HG03196 (cell line): ENCODE results near the gene MRRF.
"Not testable (repeated sequence)": the region's sequence is repeated elsewhere in the genome, so short reads cannot be mapped to it uniquely, and the experiment has no call there.

ENCODE experiments used
- ATAC-seq: cut with Tn5 transposase; IDR thresholded peaks from one replicate; pipeline ENCODE4 v1.9.1; 2021; ENCODE audit not compliant: unreplicated experiment

Gene MRRF

DNA sequence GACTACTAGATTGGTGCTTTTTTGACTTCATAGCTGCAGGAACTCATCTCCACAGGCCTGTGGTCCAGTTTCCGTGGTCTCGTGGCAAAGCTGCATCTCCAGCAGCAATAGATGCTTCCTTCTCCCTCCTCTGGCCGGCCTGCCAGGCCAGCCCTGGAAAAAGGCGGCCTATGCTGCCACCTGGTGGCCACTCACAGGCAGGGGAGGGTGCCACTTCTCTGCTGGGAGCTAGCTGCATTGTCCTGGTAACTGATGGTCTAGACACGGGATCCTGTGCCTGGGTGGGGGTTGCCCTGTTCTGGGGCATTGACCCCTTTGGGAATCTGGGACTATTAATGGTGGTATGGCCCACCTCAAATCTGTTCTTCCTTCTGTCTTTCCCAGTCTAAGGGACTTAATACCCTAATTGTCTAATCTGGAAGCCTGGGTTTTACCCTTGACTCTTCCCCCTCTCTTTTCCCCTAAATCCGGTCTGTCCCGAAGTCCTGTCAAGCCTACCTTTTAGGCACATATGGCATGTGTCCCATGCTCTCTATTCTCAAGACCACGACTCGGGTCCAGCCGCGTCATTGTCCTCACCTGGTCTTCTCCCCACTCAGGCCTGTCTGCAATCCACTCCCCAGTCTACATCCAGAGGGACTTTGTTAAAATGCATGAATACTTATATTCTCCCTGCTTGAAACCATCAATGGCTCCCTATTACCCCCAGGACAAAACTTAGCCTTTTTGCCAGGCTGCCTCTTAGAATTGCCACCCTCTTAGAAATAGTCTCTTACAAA, 86.1 kb downstream of the MRRF start:
- peak; percentile 81 for ATAC-seq

DNA sequence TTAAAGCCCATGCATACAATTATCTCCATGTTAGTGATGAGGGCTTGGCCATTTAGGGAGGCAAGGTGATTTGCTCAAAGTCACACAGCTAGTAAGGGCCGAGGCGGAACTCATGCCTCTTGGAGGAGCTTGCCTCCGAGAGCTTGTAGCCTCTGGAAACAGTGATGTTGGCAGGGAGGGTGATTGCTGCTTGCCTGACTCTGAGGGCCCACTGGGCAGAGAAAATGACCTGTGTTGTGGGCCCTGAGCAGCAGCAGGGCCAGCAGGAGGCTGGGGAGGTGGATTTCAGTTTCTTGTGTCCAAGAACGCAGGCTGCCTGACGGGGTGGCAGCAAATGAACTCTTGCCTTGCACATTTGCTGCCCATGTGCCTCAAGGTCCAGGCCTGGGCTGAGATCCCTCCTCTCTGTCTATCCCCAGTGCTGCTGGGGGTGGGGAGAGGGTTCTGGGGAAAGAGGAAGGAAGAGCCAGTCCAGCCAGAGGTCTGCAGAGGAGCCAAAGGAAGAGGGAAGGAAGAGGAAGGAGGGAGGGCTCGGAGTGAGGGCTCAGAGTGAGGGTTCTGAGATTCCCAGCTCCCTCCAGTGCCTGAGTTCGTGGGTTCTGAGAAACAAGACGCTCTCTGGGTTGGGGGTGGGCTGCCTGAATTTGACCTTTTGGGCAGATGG, 90.0 kb downstream of the MRRF start:
- no peak for ATAC-seq

DNA sequence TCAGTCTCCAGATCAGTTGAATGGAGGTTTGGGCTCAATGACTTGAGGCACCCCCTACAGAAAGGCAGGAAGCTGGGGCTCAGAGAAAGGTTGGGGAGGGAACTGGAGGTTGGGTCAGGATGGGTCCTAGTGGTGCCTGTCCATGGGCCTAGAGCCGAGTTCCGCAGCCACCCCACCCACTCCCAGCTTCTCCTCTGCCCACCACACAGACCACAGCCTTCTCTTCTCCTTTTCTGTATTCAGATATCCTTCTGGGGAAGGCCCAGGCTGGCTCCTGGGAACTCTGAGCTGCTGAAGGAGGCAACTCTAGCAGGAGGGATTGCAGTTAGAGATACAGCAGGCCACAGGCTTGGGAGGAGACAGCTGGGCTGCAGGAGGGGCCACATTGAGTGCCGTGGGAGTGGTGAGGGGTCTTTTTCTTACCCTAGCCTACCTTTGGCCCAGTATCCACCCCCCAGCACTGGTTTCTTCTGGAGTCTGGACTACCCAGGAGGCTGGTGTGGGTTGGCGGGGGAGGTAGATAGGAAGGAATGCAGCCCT, 90.7 kb downstream of the MRRF start:
- ATAC-seq = no peak

DNA sequence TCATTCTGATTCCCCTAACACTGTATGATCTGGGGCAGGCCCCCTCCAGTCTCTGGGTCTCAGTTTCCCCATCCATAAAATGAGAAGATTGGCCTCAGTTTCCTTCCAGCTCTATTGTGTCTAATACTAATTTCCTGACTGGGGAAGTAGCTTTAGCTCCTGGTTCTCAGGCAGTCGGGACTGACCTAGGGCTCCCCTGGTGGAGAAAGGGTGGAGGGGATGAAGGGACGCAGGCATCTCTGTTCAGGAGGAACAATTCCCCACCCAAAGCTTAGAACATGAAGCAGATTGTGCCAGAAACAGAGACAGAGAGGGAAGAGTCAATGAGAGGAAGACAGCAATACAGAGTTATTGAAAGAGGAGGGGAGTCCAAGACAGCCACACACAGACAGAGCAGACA, 91.9 kb downstream of the MRRF start:
- ATAC-seq = no peak

DNA sequence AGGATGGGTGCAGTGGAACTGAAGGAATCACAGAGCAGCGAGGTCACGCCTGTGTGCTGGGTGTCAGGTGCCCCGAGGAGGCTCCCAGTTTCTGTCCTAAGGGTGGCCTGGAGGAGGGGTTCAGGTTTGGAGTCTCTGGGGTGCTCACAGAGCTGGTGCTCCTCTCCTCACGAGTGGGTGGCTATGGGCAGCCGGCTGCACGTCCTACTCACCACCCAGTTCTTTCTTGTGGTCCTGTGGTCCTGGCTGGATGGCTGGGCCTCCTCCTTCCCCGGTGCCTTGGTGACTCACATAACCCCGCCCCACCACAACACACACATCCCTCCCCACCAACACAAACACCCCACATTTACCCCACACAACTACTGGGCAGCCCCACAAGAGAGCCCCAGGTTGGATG, 96.2 kb downstream of the MRRF start:
- no peak for ATAC-seq

DNA sequence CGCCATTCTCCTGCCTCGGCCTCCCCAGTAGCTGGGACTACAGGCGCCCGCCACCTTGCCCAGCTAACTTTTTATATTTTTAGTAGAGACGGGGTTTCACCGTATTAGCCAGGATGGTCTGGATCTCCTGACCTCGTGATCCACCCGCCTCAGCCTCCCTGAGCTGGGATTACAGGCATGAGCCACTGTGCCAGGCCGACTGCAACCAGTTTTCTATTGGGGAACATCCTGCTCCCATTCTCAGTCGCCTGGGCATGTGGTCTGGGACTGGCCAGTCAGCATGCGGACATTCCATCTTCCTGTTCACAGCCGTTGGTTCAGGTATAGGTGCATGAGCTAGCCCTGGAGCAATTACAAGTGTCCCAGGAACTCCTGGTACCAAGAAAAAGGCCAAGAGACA, 98.4 kb downstream of the MRRF start:
- not testable (repeated sequence) for ATAC-seq

DNA sequence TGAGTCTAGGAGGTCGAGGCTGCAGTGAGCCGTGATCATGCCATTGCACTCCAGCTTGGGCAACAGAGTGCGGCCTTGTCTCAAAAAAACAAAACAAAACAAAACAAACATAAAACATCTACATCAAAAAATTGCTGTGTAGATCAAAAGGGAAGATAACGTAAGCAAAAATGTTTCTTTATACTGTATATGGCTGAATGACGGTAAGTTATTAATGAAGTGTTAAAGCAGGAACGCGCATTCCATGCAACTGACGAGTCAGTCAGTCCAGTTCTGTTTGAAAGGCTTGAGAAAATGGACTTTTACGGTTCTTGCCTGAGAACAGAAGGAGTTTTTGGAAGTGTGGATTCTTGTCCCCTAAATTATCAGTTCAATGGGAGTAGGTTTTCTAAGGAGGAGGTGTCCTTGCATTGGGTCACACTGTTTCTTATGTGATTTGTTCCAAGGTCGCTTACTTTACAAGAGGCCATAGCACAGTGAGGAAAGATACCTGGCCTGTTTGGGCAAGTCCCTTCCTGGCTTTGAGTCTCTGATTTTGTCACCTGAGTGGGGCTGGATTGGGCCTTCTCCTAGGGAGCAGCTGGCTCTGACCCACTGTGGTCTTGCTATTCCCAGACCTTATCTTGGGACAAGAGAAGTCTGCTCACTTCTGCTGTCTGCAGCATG, 99.6 kb downstream of the MRRF start:
- ATAC-seq = no peak

DNA sequence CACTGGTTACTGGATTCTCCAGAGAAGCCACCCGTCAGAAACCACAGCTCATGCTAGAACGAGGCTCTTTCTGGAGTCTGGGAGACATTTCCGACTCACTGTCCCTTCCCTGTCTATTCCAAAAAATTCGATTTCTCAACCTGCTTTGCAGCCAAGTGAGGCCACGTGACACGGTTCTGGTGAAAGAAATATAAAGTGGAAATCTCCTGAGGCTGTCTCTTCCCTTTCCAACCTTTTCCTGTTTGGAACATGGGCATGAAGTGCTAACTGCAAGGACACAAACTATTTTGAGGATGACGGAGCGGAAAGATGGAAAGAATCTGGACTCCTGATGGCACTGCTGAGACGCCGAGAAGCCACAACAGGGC, 100.1 kb downstream of the MRRF start:
- ATAC-seq = no peak

DNA sequence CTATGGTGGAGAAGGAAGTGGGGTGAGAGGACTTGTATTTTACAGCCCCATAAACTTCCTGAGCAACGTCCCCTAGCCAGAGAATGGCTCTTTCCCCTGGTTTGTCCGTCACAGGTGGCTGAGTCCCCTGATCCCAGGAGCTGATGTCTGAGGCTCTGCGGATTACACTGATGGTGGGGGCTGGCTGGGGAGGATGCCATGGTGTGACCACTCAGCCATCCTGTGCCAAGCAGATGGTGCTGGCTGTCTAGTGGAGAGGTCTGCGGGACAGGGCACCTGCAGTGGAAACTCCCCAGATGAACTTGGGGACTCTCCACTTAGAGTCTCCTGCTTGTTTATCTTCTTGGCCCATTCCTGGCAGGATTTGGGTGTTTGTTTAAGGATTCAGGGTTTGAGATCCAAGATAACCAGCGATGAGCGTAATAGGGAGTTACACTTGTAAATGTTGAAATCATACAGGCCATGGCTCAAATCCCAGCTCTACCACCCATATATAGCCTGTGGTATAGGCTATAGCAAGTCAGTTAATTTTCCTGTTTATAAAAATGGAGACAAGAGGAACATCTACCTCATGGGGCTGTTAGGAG, 101.5 kb downstream of the MRRF start:
- ATAC-seq = no peak

DNA sequence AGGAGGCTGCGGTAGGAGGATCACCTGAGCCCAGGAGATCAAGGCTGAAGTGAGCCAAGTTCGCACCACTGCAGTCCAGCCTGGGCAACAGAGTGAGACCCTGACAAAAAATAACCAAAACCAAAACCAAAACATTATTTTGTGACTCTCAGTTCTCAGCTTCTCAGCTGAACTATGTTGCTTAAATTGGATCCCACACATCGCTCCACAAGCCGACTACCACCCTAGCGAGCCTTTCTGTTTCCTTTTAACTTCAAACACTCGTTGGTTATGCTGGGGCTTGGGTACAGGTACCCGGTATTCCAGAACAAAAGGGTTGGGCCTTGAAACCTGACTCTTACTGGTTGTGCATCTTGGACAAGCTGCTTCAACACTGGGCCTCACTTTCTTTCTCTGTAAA, 102.4 kb downstream of the MRRF start:
- no peak for ATAC-seq

DNA sequence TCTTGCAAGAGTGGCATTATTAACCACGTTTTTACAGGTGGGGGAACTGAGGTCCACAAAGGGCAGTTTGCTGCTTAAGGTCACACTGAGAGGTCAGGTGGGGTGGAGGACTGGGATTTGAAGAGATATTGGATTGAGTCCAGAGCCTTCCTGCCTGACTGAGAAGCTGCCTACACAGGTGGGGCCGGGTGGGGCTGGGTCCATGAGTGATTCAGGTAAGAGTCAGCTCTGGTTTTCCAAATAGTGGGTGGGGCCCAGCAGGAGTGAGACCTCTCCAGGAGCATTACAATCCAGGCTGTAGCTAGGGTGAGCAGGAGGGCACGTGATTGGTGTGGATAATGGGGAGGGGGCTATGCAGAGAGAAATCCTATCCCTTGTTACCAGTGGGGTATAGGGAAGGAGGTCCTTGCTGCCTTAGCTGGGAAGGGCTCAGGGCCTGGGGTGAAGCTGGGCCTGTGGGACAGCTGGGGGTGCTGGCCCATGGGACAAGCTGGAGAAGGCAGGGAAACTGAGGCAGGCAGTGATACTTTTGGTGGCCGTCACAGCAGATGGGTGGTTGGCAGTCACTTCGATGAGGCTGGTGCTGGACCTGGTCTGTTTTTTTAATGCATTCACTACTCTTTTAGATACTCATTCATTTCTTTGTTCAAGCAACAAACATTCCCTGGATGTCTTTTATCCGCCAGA, 103.2 kb downstream of the MRRF start:
- ATAC-seq = no peak

DNA sequence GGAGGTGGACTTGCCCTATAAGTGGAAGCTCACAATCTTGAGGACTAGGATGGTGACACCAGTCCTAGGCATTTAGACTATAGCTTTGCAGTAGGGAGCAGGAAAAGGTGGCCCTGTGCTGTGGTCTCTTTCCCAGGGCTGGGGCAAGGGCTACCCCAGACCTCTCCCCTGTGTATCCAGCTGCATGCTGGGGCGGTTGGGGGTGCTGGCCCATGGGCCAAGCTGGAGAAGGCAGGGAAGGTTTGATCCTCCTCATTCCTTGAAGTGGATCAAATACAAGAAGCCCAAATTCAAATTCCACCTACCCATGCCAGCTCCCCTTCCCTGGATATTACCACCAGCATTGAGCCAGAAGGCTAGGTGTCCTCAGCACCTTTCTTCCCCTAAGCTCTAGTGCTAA, 104.0 kb downstream of the MRRF start:
- no peak for ATAC-seq

DNA sequence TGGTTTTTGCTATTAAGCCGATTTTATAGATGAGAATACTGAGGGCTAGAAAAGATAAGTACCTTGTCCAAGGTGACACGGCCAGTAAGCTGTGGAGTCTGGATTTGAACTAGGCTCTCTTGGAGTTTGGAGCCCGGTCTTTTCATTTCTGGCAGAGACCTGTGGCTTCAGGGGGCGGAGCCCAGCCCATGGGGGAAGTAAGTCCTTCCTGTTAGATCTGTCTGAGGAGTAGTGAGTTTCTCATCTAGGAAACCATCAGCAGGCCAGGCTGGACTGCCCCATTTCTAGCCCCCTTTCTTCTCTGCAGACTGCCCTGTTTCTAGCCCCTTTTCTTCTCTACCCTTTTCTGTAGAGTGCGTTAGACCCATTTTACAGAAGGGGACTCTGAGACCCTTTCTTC, 105.6 kb downstream of the MRRF start:
- ATAC-seq = peak; percentile 32

DNA sequence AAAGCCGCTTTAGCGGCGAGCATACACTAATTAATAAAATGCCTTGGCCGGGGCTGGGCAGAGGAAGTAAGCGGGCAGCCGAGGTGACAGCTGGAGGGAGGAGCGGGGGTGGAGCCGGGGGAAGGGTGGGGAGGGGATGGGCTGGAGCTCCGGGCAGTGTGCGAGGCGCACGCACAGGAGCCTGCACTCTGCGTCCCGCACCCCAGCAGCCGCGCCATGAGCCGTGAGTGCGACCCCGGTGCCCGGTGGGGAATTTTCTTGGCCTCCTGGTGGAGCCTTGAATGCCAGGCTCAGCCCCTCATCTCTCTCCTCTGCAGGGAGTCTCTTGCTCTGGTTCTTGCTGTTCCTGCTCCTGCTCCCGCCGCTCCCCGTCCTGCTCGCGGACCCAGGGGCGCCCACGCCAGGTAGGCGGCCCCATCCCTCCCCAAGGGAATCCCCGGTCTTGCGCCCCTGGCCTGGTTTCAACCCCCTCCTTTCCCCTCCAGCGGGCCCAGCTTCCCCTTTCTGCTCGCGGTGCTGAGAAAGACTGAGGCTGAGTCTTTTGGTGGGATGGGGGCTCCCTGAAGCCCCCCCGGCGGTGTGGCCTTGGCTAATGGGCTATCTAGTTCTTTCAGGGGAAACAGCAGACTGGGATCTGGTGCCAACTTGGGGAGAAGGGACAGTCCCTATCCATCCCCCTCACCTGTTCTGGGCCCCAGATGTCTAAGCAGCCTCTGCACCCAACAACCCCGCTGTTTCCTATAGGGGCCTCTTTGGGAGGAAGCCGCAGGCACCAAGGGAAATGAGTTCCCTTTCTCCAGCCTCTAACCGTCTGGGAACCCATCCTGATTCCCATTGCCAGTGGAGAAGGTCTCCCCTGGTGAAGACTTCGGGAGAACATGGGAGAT, 106.4 kb downstream of the MRRF start, which contains the start of gene PTGS1:
Gene PTGS1, plus strand, starts transcription at position 156 of the 887 bp plus-strand sequence. Its CDS starts 61 bp downstream, at position 217.
- peak; percentile 54 for ATAC-seq

DNA sequence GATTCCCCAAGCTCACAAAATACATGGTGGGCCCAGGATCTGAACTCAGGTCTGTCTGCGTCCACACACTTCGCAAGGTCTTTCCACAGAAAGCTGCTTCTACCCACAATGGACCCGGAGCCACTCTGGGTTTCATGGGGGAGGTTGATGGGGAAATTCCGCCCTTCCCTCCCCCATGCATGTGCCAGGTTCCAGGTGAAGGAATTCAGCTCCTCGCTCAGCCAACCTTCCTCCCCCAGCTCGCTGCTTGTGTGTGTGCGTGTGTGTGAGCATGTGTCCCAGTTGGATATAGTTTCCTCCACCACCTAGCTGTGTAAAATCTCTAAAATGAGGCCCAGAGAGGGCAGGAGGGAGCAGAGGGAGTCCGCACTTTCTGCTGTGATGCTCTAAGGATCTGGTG, 107.2 kb downstream of the MRRF start:
- ATAC-seq = no peak

DNA sequence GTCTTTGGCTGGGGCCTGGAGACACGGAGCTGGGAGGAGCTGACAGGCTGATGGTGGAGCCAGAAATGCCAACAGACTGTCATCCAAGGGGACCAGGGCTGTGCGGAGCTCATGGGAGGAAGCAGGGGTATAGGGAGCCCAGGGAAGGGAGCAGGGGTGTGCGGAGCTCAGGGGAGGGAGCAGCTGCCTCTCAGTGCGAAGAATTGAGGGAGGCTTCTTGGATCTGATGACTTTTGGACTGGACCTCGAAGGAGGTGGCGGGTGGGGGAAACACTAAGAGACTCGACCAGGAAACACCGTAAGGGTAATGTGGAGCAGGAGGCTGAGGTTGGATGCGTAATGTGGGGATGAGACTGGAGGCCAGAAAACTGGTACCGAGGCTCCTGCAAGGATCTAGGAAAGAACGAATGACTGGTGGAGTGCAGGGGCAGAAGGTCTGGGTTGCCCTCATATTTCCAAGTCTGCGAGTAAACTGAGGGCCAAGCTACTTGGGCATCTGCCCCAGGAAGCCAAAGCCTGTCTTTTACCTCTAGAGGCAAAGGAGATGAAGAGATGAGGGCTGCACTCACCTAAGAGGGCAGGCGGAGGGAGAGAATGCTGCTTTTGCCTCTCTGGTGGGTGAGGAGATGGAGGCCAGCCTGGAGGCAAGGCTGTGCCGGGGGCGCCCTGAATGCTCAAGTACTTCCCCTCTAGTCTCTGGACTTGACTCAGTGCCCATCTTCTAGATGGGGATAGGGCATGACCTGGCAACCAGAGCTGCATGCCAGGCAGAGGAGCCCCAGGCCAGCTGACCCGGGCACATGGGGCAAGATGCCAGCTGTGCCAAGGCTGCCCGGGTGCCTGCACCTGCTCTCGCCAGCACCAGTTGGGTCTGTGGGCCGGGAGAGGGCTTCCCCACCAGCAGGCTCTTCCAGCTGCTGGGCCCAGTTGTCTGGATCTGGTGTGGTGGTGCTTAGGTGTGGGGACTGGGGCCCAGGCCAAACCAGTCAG, 108.5 kb downstream of the MRRF start:
- ATAC-seq = no peak

DNA sequence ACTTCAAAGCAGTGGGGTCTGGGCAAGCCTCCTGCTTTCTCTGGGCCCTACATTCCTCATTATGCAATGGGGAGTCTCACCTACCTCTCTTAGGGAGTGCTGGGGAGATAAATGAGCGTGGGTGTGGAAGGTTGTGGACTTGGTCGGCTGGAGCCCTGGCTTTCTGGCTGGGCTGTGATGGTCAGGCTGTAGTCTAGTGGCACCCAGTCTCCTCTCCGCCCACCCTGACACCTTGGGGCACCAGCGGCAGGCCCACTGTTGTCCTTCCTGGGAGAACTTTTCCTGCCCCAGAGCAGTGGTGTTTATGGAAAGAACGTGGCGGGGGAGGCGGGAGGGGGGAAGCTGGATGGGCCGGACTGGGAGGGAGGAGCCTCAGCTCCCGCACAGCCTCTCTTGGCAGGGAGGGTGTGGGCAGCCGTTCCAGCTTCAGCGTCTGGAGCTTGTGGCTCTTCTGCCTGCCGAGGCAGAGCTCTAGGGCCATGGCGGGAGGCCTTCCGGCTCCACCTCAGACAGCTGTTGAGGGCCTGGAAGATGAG, 110.3 kb downstream of the MRRF start:
- ATAC-seq = no peak

DNA sequence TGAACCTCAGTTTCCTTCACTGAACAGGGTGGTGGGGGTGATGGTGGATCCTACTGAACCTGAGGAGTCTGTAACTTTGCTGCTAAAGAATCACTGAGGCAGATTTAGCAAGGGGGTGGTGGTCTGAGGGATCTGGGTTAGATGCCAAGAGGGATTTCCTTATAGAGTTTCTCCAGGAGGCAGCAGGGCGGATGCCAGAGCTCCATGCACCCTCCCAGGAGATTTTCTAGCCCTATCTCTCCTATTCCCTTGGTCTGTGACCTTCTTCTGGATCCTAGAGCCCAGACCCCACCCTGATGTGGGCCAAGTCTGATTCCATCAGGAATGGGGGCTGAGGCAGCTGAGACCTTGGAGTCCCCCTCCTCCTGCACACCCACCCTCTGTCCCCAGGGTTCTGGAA, 112.1 kb downstream of the MRRF start:
- ATAC-seq = no peak
